WTC11 (cell line): ENCODE measurements around the gene HEBP1.

Experiments used
- CTCF ChIP-seq: fragments of 200-600 bp; IDR thresholded peaks from 2 replicates; pipeline ENCODE4 v1.8.0; 2022; ENCODE audit warnings: antibody characterized with exemption
- NR2C2 ChIP-seq: sonication (generic); formaldehyde crosslinking; IDR thresholded peaks from 2 replicates; pipeline ENCODE4 v1.8.0; 2022; ENCODE audit warnings: mild to moderate bottlenecking, missing genetic modification reagents
- USF1 ChIP-seq: sonication (generic); formaldehyde crosslinking; IDR thresholded peaks from 2 replicates; pipeline ENCODE4 v1.8.0; 2022; ENCODE audit warnings: mild to moderate bottlenecking, missing genetic modification reagents
- ZNF263 ChIP-seq: sonication (generic); formaldehyde crosslinking; IDR thresholded peaks from 2 replicates; pipeline ENCODE4 v1.8.1; 2022; ENCODE audit warnings: low read depth, mild to moderate bottlenecking, moderate library complexity, missing genetic modification reagents

- TF ChIP-seq USF1 (CRISPR knock-in tag): no peak
- no peak for TF ChIP-seq CTCF
- no peak for TF ChIP-seq NR2C2 (CRISPR knock-in tag)
- no peak for TF ChIP-seq ZNF263 (CRISPR knock-in tag)
Observed at GRCh38 chr12:13041224-13041623, 41.2 kb upstream of the HEBP1 start.
